GM18502 (cell line): ENCODE data around the gene TRIM45.
"Not testable (repeated sequence)": the region's sequence is repeated elsewhere in the genome, so short reads cannot be mapped to it uniquely, and the experiment has no call there.

Source experiments
- ATAC-seq: cut with Tn5 transposase; IDR thresholded peaks from one replicate; pipeline ENCODE4 v1.9.1; 2021; ENCODE audit warnings: mild to moderate bottlenecking; ENCODE audit not compliant: unreplicated experiment, poor library complexity

TRIM45 gene

GRCh38 chr1:117104986-117105385, 16.6 kb downstream of the TRIM45 start:
- ATAC-seq, result no peak

- ATAC-seq, result not testable (repeated sequence)
Observed at GRCh38 chr1:117101858-117102257, 19.7 kb downstream of the TRIM45 start.

- ATAC-seq, result no peak
Observed at GRCh38 chr1:117101334-117101733, 20.2 kb downstream of the TRIM45 start.

- ATAC-seq, result no peak
Observed at GRCh38 chr1:117098287-117098890, 23.2 kb downstream of the TRIM45 start.

DNA sequence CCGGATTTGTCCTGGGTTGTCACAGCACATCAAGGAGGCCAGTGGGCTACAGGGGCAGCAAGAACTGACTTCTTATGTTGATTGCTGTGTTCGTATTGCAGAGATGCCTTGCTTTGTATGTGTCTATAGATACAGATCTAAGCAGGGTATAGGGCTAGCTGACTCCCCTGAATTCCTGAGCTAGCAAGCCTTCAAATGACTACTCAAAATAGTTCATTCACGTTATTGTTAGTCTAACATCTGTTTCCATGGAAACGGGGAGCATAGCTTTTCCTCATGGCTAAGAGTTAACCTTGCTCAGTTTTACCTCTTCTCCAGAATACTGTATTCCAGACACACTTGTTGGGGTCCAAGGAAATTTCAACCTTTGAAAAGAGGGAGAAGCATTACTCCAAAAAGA, 24.1 kb downstream of the TRIM45 start:
- no peak for ATAC-seq

GRCh38 chr1:117096951-117097408, 24.6 kb downstream of the TRIM45 start:
- ATAC-seq, result no peak

GRCh38 chr1:117094841-117095604, 26.5 kb downstream of the TRIM45 start:
- no peak for ATAC-seq

- peak; percentile 87 for ATAC-seq
Observed at GRCh38 chr1:117093870-117094621, 27.5 kb downstream of the TRIM45 start.

DNA sequence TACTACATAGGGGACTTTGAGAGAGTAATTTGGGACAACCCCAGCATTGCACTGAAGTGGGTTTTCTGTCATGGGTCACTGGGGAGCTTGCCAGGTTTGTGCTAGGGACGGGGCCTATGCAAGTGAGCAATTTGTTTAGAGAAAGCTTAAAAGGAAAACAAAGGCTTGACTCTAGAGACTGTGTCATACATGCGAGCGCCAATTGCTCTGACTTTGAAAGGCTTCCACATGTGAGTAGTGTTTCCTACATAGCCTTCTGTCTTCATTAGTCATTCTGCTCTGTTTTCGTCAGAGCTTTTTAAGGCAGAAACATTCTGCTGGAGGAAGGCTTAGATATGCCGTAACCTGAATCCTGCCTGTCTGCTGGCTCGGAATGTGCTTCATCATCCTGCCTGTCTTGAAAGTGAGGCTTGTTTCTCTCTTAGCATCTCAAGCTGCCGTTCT, 28.4 kb downstream of the TRIM45 start:
- no peak for ATAC-seq

DNA sequence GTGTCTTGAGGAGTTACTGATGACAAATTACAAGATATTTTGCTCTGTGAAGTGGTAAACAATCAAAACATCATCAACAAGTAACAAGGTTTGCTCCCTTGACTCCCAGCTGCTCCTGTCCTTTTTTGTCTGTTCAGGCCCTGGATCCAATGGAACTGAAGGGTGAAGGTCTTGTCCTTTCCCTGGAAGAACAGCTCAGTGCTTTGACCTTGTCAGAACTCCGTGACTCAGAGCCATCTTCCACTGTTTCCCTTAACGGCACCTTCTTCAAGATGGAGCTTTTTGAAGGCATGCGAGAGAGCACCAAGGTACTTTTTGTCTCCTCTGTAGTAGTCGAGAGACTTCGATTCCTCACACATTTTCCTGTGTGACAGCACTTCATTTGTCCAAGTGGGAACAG, 29.0 kb downstream of the TRIM45 start:
- no peak for ATAC-seq

GRCh38 chr1:117089996-117090395, 31.6 kb downstream of the TRIM45 start:
- ATAC-seq, result no peak

GRCh38 chr1:117087686-117088085, 33.9 kb downstream of the TRIM45 start:
- ATAC-seq, result no peak

GRCh38 chr1:117084231-117084630, 37.3 kb downstream of the TRIM45 start:
- ATAC-seq, result no peak

GRCh38 chr1:117079737-117080136, 41.8 kb downstream of the TRIM45 start:
- no peak for ATAC-seq

DNA sequence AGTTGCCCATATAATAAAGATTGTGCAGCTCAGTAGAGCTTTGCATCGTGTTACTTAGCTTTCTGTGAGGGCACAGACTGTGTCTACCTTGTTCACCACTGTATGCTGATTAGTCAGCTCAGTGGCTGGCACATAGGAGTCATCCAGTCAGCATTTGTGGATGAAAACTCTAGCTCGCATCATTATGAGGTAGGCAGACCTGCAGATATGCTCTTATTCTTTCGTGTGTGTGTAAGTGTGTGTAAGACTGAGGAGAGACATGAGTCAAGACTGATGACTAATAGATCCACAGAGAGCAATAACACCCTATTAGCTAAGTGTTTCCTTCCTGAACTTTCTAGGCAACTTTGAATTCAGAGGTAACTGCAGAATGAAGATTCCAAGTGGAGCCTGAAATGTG, 44.3 kb downstream of the TRIM45 start:
- no peak for ATAC-seq

DNA sequence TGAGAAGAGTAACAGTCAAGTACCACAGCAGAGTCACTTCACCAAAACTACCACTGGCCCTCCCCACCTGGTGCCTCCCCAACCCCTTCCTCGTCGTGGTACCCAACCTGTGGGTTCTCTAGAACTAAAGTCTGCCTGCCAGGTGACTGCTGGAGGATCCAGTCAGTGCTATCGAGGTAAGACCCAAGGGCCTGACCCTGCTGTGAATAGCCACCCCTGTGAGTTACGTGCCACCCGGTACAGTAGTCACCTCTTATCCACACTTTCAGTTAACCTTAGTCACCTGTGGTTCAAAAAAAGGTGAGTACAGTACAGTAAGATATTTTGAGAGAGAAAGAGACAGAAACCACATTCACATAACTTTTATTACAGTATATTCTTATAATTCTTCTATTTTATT, 44.9 kb downstream of the TRIM45 start:
- ATAC-seq, result no peak

- peak; percentile 53 for ATAC-seq
Observed at GRCh38 chr1:117070124-117070523, 51.4 kb downstream of the TRIM45 start.

DNA sequence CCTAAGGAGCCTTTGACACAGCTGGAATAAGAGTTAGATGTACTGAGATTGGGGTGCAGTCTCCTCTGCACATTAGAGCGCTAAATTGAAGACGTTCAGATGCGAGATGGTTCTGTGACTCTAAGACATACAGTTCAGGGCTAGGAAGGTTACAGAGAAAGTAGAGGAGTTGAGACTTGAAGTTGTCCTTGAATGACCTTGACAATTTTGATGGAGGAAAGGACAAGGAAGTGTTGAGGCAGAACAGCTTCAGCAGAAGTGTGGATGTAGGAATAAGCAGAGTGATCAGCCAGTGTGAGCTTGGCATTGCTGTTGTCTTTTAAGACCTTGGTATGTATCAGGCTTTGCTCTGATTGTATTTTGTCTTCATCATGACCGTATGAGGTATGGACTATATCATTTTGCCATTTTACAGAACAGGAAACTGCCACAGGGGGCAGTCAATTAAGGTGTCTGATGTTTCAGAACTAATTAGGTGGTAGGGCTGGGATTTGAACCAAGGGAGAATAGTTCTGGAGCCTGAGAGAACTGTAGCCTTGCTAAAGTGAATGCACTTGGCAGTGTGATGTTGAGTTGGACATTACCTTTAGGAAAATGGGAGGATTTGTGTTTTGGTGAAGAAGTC, 52.2 kb downstream of the TRIM45 start:
- no peak for ATAC-seq

DNA sequence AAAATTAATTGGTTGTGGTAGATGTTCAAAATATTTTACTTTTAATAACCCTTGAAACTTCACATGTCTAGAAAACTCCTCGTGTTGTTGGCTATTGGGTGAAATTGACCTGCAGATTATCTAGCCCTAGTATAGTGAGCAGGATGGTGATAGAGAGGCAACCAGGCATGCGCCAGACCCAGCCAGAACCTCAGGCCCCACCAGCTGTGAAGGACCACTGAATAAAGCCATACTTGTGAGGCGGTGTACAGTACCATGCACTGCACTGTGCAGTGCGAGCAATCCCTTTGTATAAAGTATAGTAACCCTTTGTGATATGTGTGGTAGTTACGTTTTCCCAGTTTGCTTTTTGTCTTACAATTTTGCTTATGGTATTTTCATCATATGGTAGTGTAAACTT, 53.0 kb downstream of the TRIM45 start:
- ATAC-seq, result no peak

DNA sequence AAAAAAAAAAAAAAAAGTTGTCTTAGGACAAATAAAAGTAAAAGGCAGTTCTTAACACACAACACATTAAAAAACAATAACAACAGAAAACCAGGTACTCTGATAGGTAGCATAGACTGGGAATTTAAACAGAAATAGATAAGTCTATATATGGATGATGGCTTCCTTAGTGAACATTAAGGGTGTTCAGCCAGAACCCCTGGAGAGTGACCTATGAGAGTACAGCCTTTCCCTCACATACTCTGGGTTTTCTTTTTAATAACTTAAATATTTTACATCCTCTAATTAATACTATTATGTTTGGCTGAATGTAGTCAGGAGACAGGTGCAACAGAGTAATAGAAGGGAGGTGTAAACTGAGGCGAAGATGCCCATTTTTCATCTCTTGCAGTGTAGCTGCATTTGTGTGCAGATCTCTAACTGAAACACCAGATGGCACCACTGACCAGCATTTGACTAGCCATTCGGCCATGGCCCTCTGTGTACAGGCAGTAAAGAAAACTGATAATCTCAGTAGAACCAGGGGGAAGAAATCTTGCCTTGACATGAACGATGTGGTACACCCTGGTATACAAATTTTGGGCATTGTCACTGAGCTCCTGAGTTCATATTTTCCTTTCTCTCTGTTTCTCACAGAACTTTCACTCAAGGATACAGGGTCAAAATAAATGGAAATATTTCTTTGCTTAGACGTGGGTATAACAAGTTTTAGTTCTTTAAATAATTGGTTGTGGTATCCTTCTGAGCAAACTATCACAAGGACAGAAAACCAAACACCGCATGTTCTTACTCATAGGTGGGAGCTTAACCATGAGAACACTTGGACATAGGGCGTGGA, 53.8 kb downstream of the TRIM45 start:
- ATAC-seq, result peak; percentile 70
